HG03064 (cell line): ENCODE results near the gene C2orf76.

Source experiments
- ATAC-seq: cut with Tn5 transposase; IDR thresholded peaks from one replicate; pipeline ENCODE4 v1.9.1; 2021; ENCODE audit warnings: low read depth; ENCODE audit not compliant: unreplicated experiment

C2orf76 gene

DNA sequence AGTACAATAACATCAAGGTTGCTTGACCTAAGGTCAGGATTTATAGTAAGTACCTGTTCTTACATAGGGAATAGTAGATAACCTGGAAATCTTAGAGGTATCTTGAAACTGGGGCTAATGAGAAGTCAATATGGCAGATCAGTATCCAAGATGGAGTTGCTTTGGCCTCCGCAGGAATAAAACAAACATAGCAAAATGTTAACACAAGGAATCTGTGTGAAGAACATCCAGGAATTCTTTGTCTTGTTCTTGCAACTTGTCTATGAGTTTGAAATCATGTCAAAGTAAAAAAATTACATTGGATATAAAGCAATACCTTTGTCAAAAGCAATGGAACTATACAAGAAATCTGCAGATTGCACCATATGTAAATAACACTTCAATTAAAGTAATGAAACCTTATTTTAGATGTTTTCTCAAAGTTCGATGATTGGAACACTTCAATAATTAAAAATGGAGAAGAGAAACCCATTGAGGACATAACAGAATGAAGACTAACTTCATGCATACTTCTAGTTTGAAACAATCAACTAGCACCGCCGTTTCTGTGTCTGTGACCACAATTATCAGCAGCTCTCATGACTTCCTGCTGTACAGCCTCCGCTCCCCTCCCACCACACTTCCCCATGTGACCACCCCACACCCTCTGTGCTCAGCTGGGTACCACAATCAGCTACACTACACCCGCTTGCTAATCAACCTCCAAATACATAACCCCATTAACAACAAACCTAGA is 27.6 kb downstream of the C2orf76 start:
- ATAC-seq, result peak; percentile 100

DNA sequence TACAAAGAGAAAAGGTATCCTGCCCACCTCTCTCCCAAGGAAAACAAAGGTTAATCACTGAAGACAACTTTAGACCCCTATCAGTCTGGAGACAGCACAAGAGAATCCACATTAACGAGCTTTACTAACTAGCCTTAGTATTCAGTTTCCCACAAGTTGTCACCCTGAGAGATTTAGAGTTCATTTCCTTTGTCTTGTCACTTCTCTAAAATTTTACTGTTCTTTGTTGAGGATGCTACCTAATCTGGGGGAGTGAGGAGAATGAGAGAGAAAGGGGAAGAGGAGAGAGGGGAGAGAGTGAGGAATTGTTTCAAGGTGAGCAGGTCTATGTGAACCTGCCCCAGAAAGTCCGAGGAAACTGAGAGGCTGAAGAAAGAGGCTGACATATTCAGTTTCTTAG is 28.4 kb downstream of the C2orf76 start:
- ATAC-seq, result no peak

- ATAC-seq, result no peak
Measured at GRCh38 chr2:119337749-119338148, 28.9 kb downstream of the C2orf76 start.

DNA sequence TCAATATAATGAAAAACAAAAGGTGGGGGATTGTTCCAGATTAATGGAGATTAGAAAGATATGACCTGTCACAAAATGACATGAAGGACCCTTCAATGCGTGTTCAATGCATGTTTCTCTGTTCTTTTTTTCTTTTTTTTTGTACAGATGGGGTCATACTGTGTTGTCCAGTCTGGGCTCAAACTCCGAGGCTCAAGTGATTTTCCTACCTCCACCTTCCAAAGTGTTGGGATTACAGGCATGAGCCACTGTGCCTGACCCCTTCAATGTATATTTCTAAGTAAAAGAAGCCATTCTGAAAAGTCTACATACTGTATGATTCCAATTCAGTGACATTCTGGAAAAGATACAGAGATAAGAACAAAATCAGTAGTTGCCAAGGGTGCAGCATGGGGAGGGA is 32.8 kb downstream of the C2orf76 start:
- ATAC-seq, result no peak

GRCh38 chr2:119333360-119333759 is 33.3 kb downstream of the C2orf76 start:
- ATAC-seq, result no peak

DNA sequence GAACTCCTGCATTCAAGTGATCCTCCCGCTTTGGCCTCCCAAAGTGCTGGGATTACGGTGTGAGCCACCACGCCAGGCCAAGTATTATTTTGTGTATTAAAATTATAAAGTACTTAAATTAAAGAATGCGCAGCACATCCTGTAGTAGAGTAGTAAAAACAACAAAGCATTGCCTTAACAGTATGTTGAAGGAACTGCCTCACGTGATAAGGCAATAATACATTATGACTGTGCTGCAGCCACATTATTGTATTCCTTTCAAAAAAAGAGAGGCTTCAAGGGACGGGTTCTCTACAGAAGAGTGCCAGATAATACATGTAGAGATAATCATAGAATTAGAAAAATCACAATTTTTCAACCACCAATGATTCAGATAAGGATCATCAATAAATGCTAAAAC is 33.7 kb downstream of the C2orf76 start:
- ATAC-seq, result no peak

- ATAC-seq, result no peak
Measured at GRCh38 chr2:119327431-119327830, 39.2 kb downstream of the C2orf76 start.

GRCh38 chr2:119326938-119327337 is 39.7 kb downstream of the C2orf76 start:
- ATAC-seq, result no peak

DNA sequence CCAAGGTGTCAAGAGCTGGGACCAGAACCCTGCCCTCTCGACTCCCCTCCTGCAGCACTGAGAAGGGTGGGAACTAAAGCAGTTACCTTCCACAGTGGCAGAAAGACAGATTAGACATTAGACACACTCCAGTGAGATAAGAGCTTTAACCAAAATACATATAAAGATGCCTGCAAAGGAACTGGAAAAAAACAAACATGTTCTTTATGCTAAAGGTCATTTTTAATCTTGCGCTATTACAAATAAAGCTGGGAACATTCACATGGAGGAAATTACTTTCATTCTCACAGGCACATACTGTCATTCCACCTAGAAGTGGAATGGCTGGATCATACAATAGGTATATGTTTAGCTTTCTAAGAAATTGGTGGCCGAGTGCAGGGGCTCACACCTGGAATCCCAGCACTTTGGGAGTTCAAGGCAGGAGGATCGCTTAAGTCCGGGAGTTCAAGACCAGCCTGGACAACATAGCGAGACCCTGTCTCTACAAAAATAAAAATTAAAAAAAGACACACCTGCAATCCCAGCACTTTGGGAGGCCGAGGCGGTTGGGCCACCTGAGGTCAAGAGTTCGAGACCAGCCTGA is 41.9 kb downstream of the C2orf76 start:
- ATAC-seq, result no peak

- no peak for ATAC-seq
Measured at GRCh38 chr2:119323459-119323858, 43.2 kb downstream of the C2orf76 start.

GRCh38 chr2:119319593-119319992 is 47.0 kb downstream of the C2orf76 start:
- no peak for ATAC-seq

GRCh38 chr2:119317554-119317953 is 49.1 kb downstream of the C2orf76 start:
- ATAC-seq, result no peak

DNA sequence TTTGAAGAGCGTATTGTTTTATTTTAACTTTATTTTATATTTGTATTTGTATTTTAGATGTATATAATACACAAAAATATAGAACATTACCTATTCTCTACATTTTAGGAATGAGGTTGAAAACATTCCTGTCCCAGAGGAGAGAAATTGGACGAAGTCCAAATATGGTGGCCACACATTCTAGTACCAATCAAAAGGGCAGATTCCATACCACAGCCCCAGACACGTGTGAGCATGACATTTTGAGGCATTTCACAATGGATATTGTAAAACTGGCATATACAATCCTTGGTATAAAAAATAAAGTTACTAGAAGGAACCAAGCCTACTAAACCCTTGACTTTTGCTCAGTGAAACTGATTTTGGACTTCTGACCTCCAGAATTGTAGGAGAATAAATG is 50.6 kb downstream of the C2orf76 start:
- no peak for ATAC-seq

- ATAC-seq, result no peak
Measured at GRCh38 chr2:119315241-119315925, 51.3 kb downstream of the C2orf76 start.

DNA sequence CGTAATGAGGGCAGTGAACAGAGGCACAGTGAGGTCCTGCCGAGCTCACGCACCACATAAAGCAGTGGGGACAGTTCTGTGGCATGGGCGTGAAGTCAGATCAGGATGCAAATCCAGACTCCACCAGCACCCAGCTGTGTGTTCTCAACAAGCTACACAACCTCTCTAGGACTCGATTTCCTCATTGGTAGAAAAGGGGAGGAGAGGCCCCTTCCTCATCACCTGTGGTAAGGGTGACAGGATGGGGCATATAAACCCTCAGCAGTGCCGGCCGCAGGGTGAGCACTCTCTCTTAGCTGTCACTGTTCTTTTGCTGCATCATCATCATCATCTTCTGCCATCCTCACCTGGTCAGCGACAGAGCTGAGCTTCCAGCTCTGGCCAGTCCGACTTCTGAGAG is 54.8 kb downstream of the C2orf76 start:
- no peak for ATAC-seq

DNA sequence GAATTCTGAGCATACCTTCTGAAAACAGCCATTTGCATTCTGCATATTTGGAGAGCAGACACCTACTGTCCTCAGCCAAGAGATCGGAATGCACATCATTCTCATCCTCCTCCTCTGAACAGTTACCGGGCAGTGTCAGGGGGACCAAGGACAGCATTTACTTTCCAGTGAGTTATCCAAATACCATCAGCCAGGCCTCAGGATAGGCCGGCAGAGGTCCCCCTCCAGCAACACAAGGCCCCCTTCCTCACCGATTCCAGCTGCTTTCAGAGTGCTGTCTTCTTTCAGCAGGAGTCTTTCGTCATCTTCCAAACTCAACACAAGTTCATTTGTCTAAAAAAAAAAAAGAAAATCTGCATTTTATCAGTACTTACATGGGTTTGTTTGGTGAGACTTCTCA is 55.3 kb downstream of the C2orf76 start:
- ATAC-seq, result no peak

GRCh38 chr2:119308793-119309330 is 57.8 kb downstream of the C2orf76 start:
- ATAC-seq, result no peak

GRCh38 chr2:119307419-119308140 is 59.1 kb downstream of the C2orf76 start:
- ATAC-seq, result no peak

DNA sequence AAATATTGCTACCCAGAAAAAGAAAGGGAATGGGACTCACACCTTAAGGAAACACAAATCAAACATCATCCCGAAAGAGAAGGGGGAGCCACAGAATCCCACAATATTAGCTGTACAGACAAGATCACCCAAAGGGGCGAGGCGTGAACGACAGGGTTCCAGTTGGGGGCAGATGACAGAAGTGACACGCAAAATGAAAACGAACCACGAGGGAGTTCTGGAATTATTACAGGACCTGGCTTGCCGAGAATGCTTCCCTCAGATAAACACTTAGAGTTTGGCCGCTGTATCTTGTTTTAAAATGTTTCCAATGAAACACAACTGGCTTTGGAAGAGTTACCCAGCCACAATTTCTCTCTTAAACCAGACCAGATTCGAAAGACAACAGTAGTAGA is 60.4 kb downstream of the C2orf76 start:
- ATAC-seq, result no peak

GRCh38 chr2:119305497-119306195 is 61.0 kb downstream of the C2orf76 start:
- no peak for ATAC-seq
